ENCODE data around the gene MYO18B.

Gene MYO18B

DNA sequence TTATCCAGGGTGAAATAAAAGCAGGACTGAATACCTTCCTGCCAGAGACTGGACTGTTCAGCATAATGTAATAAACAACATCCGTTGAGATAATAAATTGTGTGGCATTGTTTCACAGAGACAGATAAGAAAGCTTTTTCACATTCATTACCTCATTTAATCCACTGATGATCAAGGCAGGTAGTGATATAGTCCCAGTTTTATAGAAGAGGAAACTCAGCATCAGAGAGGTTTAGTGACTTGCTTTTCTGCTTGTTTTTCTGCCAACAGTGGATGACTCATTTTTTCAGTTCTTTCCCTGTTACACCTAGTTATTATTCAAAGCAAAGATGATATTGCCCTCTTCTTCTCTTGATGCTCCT is 4.0 kb downstream of the MYO18B start:
- H2AFZ ChIP-seq (ENCODE audit: low read length) = no peak overlapping the region
- H3K9me3 ChIP-seq (replicated peaks; ENCODE audit: insufficient read depth, low read length) = no peaks in the 10 kb centered on the region
- no peaks in the 10 kb centered on the region for H3F3A ChIP-seq (ENCODE audit: insufficient read depth, low read length)
- H3K9me2 ChIP-seq (replicated peaks; ENCODE audit: insufficient read depth, low read length) = no peaks in the 10 kb centered on the region
- no peaks in the 10 kb centered on the region for H3K36me3 ChIP-seq (replicated peaks; ENCODE audit: insufficient read depth, low read length)
- no peak for DNase-seq
- H3K27ac ChIP-seq (ENCODE audit: low read length) = no peak overlapping the region
- no peak overlapping the region for H3K4me3 ChIP-seq (ENCODE audit: low read length)
- H4K20me1 ChIP-seq (ENCODE audit: insufficient read depth, low read length) = no peaks in the 10 kb centered on the region
- no peaks in the 10 kb centered on the region for H3K4me1 ChIP-seq (ENCODE audit: low read length)
- H3K4me2 ChIP-seq (ENCODE audit: low read depth, low read length) = no peak overlapping the region
- no peak for TF ChIP-seq EZH2phosphoT487 (IDR thresholded peaks at IDR 0.05; ENCODE audit: low read length)
- TF ChIP-seq EZH2 (optimal IDR thresholded peaks at IDR 0.05; ENCODE audit: low read depth, low read length) = no peak
- peaks cover 20% of the 10 kb centered on the region; the same call in 1 of the 2 replicates for H3K27me3 ChIP-seq (replicated peaks; ENCODE audit: insufficient read depth, low read length)
- no peaks in the 10 kb centered on the region for H3K79me2 ChIP-seq (ENCODE audit: low read length)
- H3K9ac ChIP-seq (ENCODE audit: low read length) = no peak overlapping the region

DNA sequence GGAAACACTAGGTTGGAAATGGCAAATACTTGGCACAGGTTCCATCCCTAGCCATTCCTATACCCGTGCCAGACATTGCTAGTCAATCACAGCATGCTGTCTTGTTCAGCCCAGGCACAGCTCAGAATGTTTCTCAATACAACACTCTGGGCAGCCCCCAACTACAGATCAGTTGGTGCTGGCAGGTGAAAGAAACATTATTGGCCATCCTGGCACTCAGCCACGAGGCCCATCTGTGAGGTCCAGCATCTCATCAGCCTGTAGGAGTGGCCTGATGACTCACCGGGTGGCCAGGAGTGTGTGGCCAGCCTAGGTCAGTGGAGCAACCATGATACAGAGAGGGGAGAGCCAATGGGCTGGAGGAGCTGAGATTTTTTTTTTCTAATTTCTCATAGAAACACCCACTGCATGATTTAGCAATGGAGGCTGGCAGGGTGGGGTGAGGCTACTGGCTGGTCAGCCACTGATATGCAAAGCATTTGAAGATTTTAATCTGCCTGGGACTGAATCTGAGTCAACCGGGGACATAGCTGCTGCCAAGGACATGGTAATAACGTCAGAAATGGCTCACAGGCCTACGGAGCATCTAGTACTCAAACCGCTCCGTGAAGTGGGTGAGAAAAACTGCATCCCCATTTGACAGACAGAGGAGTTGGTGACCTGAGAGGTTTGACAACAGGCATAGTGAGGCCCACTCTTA is 5.4 kb downstream of the MYO18B start:
- no peak for DNase-seq
- H3K9ac ChIP-seq (ENCODE audit: low read length) = no peak overlapping the region
- H3K9me2 ChIP-seq (replicated peaks; ENCODE audit: insufficient read depth, low read length) = no peaks in the 10 kb centered on the region
- no peak overlapping the region for H3K4me3 ChIP-seq (ENCODE audit: low read length)
- H2AFZ ChIP-seq (ENCODE audit: low read length) = no peak overlapping the region
- TF ChIP-seq EZH2 (optimal IDR thresholded peaks at IDR 0.05; ENCODE audit: low read depth, low read length) = no peak
- TF ChIP-seq, protein P1, sequence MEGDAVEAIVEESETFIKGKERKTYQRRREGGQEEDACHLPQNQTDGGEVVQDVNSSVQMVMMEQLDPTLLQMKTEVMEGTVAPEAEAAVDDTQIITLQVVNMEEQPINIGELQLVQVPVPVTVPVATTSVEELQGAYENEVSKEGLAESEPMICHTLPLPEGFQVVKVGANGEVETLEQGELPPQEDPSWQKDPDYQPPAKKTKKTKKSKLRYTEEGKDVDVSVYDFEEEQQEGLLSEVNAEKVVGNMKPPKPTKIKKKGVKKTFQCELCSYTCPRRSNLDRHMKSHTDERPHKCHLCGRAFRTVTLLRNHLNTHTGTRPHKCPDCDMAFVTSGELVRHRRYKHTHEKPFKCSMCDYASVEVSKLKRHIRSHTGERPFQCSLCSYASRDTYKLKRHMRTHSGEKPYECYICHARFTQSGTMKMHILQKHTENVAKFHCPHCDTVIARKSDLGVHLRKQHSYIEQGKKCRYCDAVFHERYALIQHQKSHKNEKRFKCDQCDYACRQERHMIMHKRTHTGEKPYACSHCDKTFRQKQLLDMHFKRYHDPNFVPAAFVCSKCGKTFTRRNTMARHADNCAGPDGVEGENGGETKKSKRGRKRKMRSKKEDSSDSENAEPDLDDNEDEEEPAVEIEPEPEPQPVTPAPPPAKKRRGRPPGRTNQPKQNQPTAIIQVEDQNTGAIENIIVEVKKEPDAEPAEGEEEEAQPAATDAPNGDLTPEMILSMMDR (IDR thresholded peaks at IDR 0.05; ENCODE audit: low read length) = no peak
- no peak for TF ChIP-seq EZH2phosphoT487 (IDR thresholded peaks at IDR 0.05; ENCODE audit: low read length)
- H3K4me2 ChIP-seq (ENCODE audit: low read depth, low read length) = no peak overlapping the region
- H4K20me1 ChIP-seq (ENCODE audit: insufficient read depth, low read length) = no peaks in the 10 kb centered on the region
- no peak overlapping the region for H3K27ac ChIP-seq (ENCODE audit: low read length)
- no peaks in the 10 kb centered on the region for H3K4me1 ChIP-seq (ENCODE audit: low read length)
- H3K9me3 ChIP-seq (replicated peaks; ENCODE audit: insufficient read depth, low read length) = no peaks in the 10 kb centered on the region
- peaks cover 20% of the 10 kb centered on the region; the same call in 1 of the 2 replicates for H3K27me3 ChIP-seq (replicated peaks; ENCODE audit: insufficient read depth, low read length)
- no peaks in the 10 kb centered on the region for H3K79me2 ChIP-seq (ENCODE audit: low read length)
- H3K36me3 ChIP-seq (replicated peaks; ENCODE audit: insufficient read depth, low read length) = no peaks in the 10 kb centered on the region
- H3F3A ChIP-seq (ENCODE audit: insufficient read depth, low read length) = no peaks in the 10 kb centered on the region

DNA sequence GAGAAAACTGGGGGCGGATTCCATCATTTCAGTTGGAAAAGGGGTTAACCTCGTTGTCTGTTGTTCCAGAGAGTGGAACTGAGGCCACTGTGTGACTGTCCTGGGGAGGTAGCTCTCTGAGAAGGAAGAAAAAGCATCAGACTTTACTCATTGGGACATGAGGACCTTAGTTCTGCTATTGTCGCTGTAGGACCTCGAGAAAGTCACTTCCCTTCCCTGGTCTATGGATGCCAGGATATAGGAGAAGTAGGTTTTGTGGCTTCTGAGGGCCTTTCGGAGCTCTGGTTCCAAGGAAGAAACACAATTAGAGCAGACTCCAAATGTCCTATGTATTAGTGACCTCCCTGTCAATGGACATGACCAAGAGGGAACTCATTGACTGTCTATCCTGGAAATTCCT is 6.2 kb downstream of the MYO18B start:
- no peak overlapping the region for H2AFZ ChIP-seq (ENCODE audit: low read length)
- no peaks in the 10 kb centered on the region for H3F3A ChIP-seq (ENCODE audit: insufficient read depth, low read length)
- H3K79me2 ChIP-seq (ENCODE audit: low read length) = no peaks in the 10 kb centered on the region
- H3K4me1 ChIP-seq (ENCODE audit: low read length) = no peaks in the 10 kb centered on the region
- no peaks in the 10 kb centered on the region for H4K20me1 ChIP-seq (ENCODE audit: insufficient read depth, low read length)
- H3K4me3 ChIP-seq (ENCODE audit: low read length) = no peak overlapping the region
- H3K36me3 ChIP-seq (replicated peaks; ENCODE audit: insufficient read depth, low read length) = no peaks in the 10 kb centered on the region
- no peaks in the 10 kb centered on the region for H3K9me2 ChIP-seq (replicated peaks; ENCODE audit: insufficient read depth, low read length)
- no peak for TF ChIP-seq EZH2phosphoT487 (IDR thresholded peaks at IDR 0.05; ENCODE audit: low read length)
- TF ChIP-seq, protein P1 (IDR thresholded peaks at IDR 0.05; ENCODE audit: low read length) = no peak
- TF ChIP-seq EZH2 (optimal IDR thresholded peaks at IDR 0.05; ENCODE audit: low read depth, low read length) = no peak
- no peaks in the 10 kb centered on the region for H3K9me3 ChIP-seq (replicated peaks; ENCODE audit: insufficient read depth, low read length)
- H3K4me2 ChIP-seq (ENCODE audit: low read depth, low read length) = no peak overlapping the region
- H3K9ac ChIP-seq (ENCODE audit: low read length) = no peak overlapping the region
- peaks cover 20% of the 10 kb centered on the region; the same call in 1 of the 2 replicates for H3K27me3 ChIP-seq (replicated peaks; ENCODE audit: insufficient read depth, low read length)
- H3K27ac ChIP-seq (ENCODE audit: low read length) = no peak overlapping the region
- DNase-seq = no peak

DNA sequence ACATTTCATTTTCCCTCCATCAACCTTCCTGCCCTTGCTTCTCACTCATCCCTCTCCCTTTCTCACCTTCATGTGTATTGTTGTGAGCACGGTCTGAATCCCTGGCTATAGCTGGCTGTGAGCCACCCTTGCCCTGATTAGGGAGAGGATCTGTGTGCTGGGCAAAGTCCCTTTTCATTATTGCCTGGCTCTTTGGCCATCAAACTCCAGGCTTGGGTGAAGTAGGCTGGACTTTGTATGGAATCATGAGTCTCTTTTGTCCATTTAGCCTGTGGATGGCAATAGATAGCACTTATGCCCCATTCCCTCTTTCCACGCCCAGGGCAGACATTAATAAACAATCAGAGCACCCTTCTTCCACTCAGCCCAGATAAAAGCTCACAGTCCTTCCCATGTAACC is 6.7 kb downstream of the MYO18B start:
- H3F3A ChIP-seq (ENCODE audit: insufficient read depth, low read length) = no peaks in the 10 kb centered on the region
- H4K20me1 ChIP-seq (ENCODE audit: insufficient read depth, low read length) = no peaks in the 10 kb centered on the region
- H3K9ac ChIP-seq (ENCODE audit: low read length) = no peak overlapping the region
- no peaks in the 10 kb centered on the region for H3K9me3 ChIP-seq (replicated peaks; ENCODE audit: insufficient read depth, low read length)
- H3K27ac ChIP-seq (ENCODE audit: low read length) = no peak overlapping the region
- H3K4me1 ChIP-seq (ENCODE audit: low read length) = no peaks in the 10 kb centered on the region
- H3K36me3 ChIP-seq (replicated peaks; ENCODE audit: insufficient read depth, low read length) = no peaks in the 10 kb centered on the region
- DNase-seq = no peak
- no peak overlapping the region for H3K4me2 ChIP-seq (ENCODE audit: low read depth, low read length)
- TF ChIP-seq EZH2 (optimal IDR thresholded peaks at IDR 0.05; ENCODE audit: low read depth, low read length) = no peak
- TF ChIP-seq, protein P1 (IDR thresholded peaks at IDR 0.05; ENCODE audit: low read length) = no peak
- TF ChIP-seq EZH2phosphoT487 (IDR thresholded peaks at IDR 0.05; ENCODE audit: low read length) = no peak
- no peak overlapping the region for H2AFZ ChIP-seq (ENCODE audit: low read length)
- peaks cover 20% of the 10 kb centered on the region; the same call in 1 of the 2 replicates for H3K27me3 ChIP-seq (replicated peaks; ENCODE audit: insufficient read depth, low read length)
- H3K4me3 ChIP-seq (ENCODE audit: low read length) = no peak overlapping the region
- H3K79me2 ChIP-seq (ENCODE audit: low read length) = no peaks in the 10 kb centered on the region
- no peaks in the 10 kb centered on the region for H3K9me2 ChIP-seq (replicated peaks; ENCODE audit: insufficient read depth, low read length)
